Muscle of back (tissue), 11 donors: ENCODE measurements around the gene CLMN. TPM values are rescaled to one million over a fixed set of nuclear protein-coding genes. Genes with fewer than 3 reads are reported as not detected.

Experiments
- DNase-seq, 3 donors: peaks; one replicate each; pipeline versions ENCODE4 v3.0.0 to v3.0.0-alpha.2; 2013
- polyA plus RNA-seq, 10 donors: library from polyadenylated mRNA; unstranded; fragments of 120-200 nt; gene quantifications; one replicate each; pipeline ENCODE4 v1.2.1, GENCODE V29; 2013; ENCODE audit not compliant: insufficient read length in 10 of 10

The CLMN gene
- polyA plus RNA-seq, 10 donors: 1.6 to 4.6 (median 3.0) TPM

- DNase-seq: no peak
Observed at GRCh38 chr14:95165517-95165916, 154.2 kb downstream of the CLMN start.

- DNase-seq: no peak
Observed at GRCh38 chr14:95164506-95164905, 155.2 kb downstream of the CLMN start.

- no peak for DNase-seq
Observed at GRCh38 chr14:95163666-95164065, 156.0 kb downstream of the CLMN start.

GRCh38 chr14:95163132-95163531, 156.6 kb downstream of the CLMN start:
- DNase-seq: no peak

GRCh38 chr14:95162641-95163040, 157.1 kb downstream of the CLMN start:
- no peak for DNase-seq

GRCh38 chr14:95157327-95158189, 162.2 kb downstream of the CLMN start, which contains the start of gene DICER1:
Gene DICER1 (minus strand): TSS chr14:95157529. CDS start chr14:95133458, 24,071 bp downstream.
- peak; percentile 95 to 98 (median 96) for DNase-seq

- peak in 1 of 3 donors; percentile 24 for DNase-seq
Observed at GRCh38 chr14:95157048-95157326, 162.7 kb downstream of the CLMN start.

GRCh38 chr14:95156161-95157047, 163.3 kb downstream of the CLMN start:
- DNase-seq: peak in 2 of 3 donors; percentile 41 to 83

GRCh38 chr14:95155045-95155444, 164.7 kb downstream of the CLMN start:
- DNase-seq: no peak

GRCh38 chr14:95153866-95154265, 165.8 kb downstream of the CLMN start:
- no peak for DNase-seq

- no peak for DNase-seq
Observed at GRCh38 chr14:95151561-95151960, 168.1 kb downstream of the CLMN start.

GRCh38 chr14:95150910-95151309, 168.8 kb downstream of the CLMN start:
- DNase-seq: no peak

- DNase-seq: no peak
Observed at GRCh38 chr14:95149441-95149840, 170.3 kb downstream of the CLMN start.

- no peak for DNase-seq
Observed at GRCh38 chr14:95147597-95147996, 172.1 kb downstream of the CLMN start.

- no peak for DNase-seq
Observed at GRCh38 chr14:95146079-95146771, 173.5 kb downstream of the CLMN start.

- DNase-seq: no peak
Observed at GRCh38 chr14:95144849-95145248, 174.9 kb downstream of the CLMN start.

GRCh38 chr14:95143808-95144620, 175.7 kb downstream of the CLMN start:
- peak; percentile 24 to 66 (median 55) for DNase-seq

GRCh38 chr14:95142208-95142607, 177.5 kb downstream of the CLMN start:
- DNase-seq: no peak

- DNase-seq: no peak
Observed at GRCh38 chr14:95141684-95142083, 178.0 kb downstream of the CLMN start.

- no peak for DNase-seq
Observed at GRCh38 chr14:95140060-95140858, 179.4 kb downstream of the CLMN start.
